Karpas-422 (cell line): ENCODE data around the gene C19orf25. TPM values are rescaled to one million over a fixed set of nuclear protein-coding genes. Genes with fewer than 3 reads are reported as not detected.

Source experiments
- DNase-seq: peaks from one replicate; pipeline ENCODE4 v3.0.0-alpha.2; 2015
- H2AFZ ChIP-seq: fragments of 200-600 bp; sonication (generic); 2 replicates; pipeline ENCODE4 v1.6.1; 2014; ENCODE audit warnings: antibody characterized with exemption, low read length, mixed read lengths
- H3K27ac ChIP-seq: fragments of 200-600 bp; sonication (generic); 2 replicates; pipeline ENCODE4 v1.5.1; 2014; ENCODE audit warnings: mild to moderate bottlenecking, low read length, moderate library complexity
- H3K27me3 ChIP-seq: fragments of 200-600 bp; sonication (generic); 2 replicates; pipeline ENCODE4 v1.6.1; 2014; ENCODE audit warnings: low read length, mixed read lengths
- H3K36me3 ChIP-seq: fragments of 200-600 bp; sonication (generic); 2 replicates; pipeline ENCODE4 v1.6.1; 2014; ENCODE audit warnings: low read length, mixed read lengths; ENCODE audit not compliant: insufficient read depth
- H3K4me1 ChIP-seq: fragments of 200-600 bp; sonication (generic); 2 replicates; pipeline ENCODE4 v1.6.1; 2014; ENCODE audit warnings: mild to moderate bottlenecking, low read length, mixed read lengths
- H3K4me2 ChIP-seq: fragments of 200-600 bp; sonication (generic); 2 replicates; pipeline ENCODE4 v1.6.1; 2014; ENCODE audit warnings: low read length, low read depth, mild to moderate bottlenecking; ENCODE audit not compliant: poor library complexity, severe bottlenecking
- H3K4me3 ChIP-seq: fragments of 200-600 bp; sonication (generic); 2 replicates; pipeline ENCODE4 v1.5.1; 2014; ENCODE audit warnings: mild to moderate bottlenecking, antibody characterized with exemption, low read length, mixed read lengths
- H3K79me2 ChIP-seq: fragments of 200-600 bp; sonication (generic); 2 replicates; pipeline ENCODE4 v1.6.1; 2014; ENCODE audit warnings: mild to moderate bottlenecking, low read length, mixed read lengths
- H3K9ac ChIP-seq: fragments of 200-600 bp; sonication (generic); 2 replicates; pipeline ENCODE4 v1.6.0; 2014; ENCODE audit warnings: low read length
- H3K9me2 ChIP-seq: fragments of 200-600 bp; sonication (generic), shearing (Covaris generic); replicated peaks from 2 replicates; pipeline ENCODE4 v1.6.0; 2014; ENCODE audit warnings: mild to moderate bottlenecking, low read length, moderate library complexity; ENCODE audit not compliant: insufficient read depth
- H3K9me3 ChIP-seq: fragments of 300-700, 200-600 bp; sonication (generic); 2 replicates; pipeline ENCODE4 v1.6.1; 2014; ENCODE audit warnings: low read length, mixed read lengths
- H4K20me1 ChIP-seq: fragments of 200-600 bp; sonication (generic); 2 replicates; pipeline ENCODE4 v1.6.1; 2014; ENCODE audit warnings: mild to moderate bottlenecking, antibody characterized with exemption, low read length, low read depth; ENCODE audit not compliant: insufficient read depth
- total RNA-seq: library from RNA; depleted of rRNA; stranded (reverse); fragments of >200 nt; shearing (Covaris generic); gene quantifications from 2 replicates; pipeline ENCODE4 v1.2.3, GENCODE V29; 2014; ENCODE audit warnings: low replicate concordance

Gene C19orf25
- total RNA-seq, 1 experiment from 2014 or later, result 26.4 TPM

DNA sequence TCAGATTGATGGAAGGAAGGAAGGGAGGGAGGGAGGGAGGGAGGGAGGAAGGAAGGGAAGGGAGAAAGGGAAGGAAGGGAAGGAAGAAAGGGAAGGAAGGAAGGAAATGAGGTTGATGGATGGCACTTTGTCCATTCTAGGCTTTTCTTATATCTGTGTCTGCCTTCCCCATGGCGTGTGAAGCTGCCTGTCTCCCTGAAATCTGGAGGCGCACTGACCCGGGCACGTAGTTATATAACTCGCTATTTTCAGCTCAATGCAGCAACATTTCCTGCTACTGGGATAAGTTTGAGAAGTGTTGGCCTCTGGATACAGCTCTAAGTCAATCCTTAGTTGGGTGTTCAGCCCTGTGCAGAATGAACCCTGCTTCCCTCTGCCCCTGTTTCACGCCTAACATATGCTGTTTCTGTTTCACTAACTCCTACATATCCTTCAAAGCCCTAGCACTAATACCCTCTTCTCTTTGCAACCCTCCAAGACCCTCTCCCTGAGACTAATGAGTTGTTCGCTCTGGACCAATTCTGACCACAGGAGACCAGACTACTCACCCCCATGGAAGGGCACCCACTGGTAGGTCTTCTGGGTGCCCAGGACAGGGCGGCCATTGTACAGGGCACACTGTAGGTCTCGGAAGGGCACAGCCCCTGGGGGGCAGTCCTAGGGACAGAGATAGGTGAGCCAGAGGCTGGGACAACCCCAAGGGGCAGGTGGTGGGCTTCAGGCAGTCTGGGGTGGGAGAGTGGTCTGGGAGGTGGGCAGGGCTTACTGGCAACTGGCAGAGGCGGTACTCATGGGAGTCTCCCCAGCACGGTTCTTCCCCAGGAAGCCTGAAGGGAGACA, 30.8 kb upstream of the C19orf25 start:
- Histone ChIP-seq H4K20me1 (no peaks in the 10 kb centered on the region), H2AFZ (no peak overlapping the region), H3K4me2 (no peak overlapping the region), H3K27me3 (no peaks in the 10 kb centered on the region), H3K9me2 (no peaks in the 10 kb centered on the region), H3K27ac (no peak overlapping the region), H3K4me1 (0 out of 2 replicates have a peak, but pooled peaks cover 2% of the 10 kb centered on the region), H3K4me3 (no peak overlapping the region), H3K36me3 (no peaks in the 10 kb centered on the region), H3K9ac (no peak overlapping the region), H3K9me3 (no peaks in the 10 kb centered on the region), H3K79me2 (no peaks in the 10 kb centered on the region)
- no peak for DNase-seq

DNA sequence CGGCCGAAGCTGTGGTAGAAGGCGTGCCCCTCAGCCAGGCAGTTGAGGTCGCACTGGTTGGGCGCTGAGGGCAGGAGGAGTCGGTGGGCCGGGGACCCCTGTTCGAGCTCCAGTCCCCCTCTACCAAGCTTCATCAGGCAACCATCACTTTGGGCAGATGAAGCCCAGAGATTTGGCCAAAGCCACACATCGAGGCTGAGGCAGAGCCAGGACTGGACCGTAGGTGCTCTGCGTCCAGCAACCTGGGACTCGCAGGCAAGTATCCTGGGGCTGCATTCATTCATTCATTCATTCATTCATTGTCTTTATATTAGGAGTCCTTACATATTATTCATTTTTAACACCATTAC, 29.5 kb upstream of the C19orf25 start:
- Histone ChIP-seq H3K27me3 (no peaks in the 10 kb centered on the region), H3K4me2 (no peak overlapping the region), H2AFZ (no peak overlapping the region), H3K36me3 (no peaks in the 10 kb centered on the region), H3K4me3 (no peak overlapping the region), H4K20me1 (no peaks in the 10 kb centered on the region), H3K9me2 (no peaks in the 10 kb centered on the region), H3K9ac (no peak overlapping the region), H3K9me3 (no peaks in the 10 kb centered on the region), H3K4me1 (peaks cover 6% of the 10 kb centered on the region), H3K79me2 (no peaks in the 10 kb centered on the region), H3K27ac (no peak overlapping the region)
- DNase-seq, result no peak

DNA sequence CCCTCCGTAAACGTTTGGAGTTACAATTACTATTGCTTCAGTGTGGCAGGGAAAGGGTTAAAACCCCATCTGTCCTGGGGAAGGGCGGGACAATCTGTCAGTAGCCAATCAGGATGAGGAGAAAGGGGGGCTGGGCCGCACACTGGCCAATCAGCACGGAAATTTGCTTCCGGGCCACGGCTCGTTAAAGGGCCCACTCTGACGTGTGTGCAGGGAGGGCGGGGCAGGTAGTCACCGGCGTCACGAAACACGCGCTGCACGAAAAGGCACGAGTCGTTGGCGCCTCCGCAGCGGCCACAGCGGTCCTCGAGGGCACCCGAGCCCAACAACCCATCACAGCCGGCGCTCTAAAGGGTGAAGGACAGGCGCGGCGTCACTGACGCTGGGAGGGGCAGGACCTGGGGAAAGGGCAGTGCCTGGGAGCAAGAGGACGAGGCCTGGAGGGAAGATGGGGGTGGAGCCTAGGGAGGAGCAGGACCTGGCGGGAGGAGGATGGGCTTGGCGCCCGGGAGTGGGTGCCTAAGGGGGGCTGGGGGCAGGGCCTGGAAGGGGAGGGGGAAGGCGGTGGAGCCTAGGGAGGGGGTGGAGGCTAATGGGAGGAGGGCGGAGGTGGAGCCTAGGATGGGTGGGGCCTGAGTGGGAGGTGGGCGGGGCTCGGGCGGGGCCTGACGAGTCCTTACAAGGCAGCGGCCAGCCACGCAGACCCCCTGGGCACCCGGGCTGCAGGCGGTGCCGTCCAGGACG, 28.9 kb upstream of the C19orf25 start:
- Histone ChIP-seq H3K27ac (no peak overlapping the region), H4K20me1 (no peaks in the 10 kb centered on the region), H3K27me3 (no peaks in the 10 kb centered on the region), H3K4me3 (no peak overlapping the region), H2AFZ (no peak overlapping the region), H3K4me1 (peaks cover 9% of the 10 kb centered on the region), H3K9me3 (no peaks in the 10 kb centered on the region), H3K79me2 (no peaks in the 10 kb centered on the region), H3K9me2 (no peaks in the 10 kb centered on the region), H3K9ac (no peak overlapping the region), H3K4me2 (no peak overlapping the region), H3K36me3 (no peaks in the 10 kb centered on the region)
- DNase-seq, result peak; percentile 96

DNA sequence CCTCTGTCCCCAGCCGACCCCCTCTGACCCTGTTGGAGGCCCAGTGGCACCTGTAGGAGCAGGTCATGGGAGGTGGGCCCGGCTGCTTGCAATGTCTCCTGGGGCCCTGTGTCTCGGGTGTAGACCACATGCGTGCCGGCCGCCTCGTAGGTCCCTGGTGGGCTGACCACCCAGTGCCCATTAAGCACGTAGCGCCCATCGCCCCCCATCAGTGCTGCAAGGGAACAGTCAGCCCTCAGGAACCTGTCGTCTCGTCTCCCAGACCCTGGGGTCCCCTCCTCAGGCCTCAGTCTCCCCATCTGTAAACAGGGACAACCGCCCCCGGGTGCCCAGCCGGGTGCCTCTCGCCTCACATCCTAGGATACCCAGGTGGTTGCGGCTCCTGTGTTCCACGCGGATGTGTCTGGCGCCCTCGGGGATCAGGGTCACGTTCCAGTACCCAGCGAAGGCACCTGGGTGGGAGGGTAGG, 28.2 kb upstream of the C19orf25 start:
- Histone ChIP-seq H3K9me3 (no peaks in the 10 kb centered on the region), H3K27ac (no peak overlapping the region), H3K9me2 (no peaks in the 10 kb centered on the region), H3K79me2 (no peaks in the 10 kb centered on the region), H3K27me3 (no peaks in the 10 kb centered on the region), H4K20me1 (no peaks in the 10 kb centered on the region), H3K9ac (no peak overlapping the region), H2AFZ (no peak overlapping the region), H3K4me1 (peaks cover 7% of the 10 kb centered on the region), H3K4me3 (no peak overlapping the region), H3K36me3 (no peaks in the 10 kb centered on the region), H3K4me2 (no peak overlapping the region)
- DNase-seq, result no peak

DNA sequence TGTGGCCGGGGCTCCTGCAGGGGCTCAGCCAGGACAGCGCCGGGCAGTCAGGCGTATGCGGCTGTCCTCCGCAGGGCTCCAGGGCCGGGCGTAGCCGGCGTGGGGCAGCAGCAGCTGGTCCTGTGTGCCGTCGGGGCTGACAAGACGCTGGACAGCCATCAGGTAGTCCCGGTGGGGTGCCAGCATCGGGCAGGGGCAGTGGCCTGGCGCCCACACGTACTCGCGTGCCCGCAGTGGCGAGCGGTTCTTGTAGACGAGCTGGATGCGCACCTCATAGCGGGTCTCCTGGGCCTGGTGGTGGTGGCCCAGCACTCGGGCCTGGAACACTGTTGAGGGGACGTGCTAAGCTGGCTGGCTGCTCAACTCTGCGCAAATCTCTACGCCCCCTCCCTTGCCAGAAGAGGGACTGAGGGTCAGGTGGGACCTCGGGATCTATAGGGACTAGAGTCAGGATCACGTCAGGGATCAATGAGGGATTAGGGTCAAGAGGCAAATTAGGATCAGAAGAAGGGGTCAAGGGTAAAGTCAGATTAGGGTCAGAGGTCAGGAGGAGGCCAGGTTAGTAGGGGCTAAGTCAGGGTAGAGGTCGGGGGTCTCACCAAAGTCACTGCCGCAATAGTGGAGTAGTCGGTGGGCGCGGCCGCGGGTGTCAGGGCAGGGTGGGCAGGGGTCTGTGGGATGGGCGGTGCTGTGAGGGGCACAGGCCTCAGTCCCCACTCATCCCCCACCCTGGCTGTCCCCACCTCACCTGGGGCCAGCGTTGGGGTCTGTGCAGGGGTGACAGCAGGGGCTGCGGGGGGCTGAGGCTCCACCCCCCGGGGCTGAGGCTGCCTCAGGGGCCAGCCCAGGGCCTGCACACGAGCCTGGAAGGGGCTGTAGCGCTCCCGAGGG, 27.2 kb upstream of the C19orf25 start:
- no peak overlapping the region for H2AFZ ChIP-seq
- H4K20me1 ChIP-seq, result no peaks in the 10 kb centered on the region
- no peaks in the 10 kb centered on the region for H3K9me3 ChIP-seq
- no peak overlapping the region for H3K9ac ChIP-seq
- H3K27ac ChIP-seq, result no peak overlapping the region
- no peaks in the 10 kb centered on the region for H3K79me2 ChIP-seq
- no peaks in the 10 kb centered on the region for H3K27me3 ChIP-seq
- no peak overlapping the region for H3K4me2 ChIP-seq
- DNase-seq, result no peak
- H3K4me3 ChIP-seq, result no peak overlapping the region
- H3K4me1 ChIP-seq, result peaks cover 7% of the 10 kb centered on the region
- H3K9me2 ChIP-seq, result no peaks in the 10 kb centered on the region
- no peaks in the 10 kb centered on the region for H3K36me3 ChIP-seq

DNA sequence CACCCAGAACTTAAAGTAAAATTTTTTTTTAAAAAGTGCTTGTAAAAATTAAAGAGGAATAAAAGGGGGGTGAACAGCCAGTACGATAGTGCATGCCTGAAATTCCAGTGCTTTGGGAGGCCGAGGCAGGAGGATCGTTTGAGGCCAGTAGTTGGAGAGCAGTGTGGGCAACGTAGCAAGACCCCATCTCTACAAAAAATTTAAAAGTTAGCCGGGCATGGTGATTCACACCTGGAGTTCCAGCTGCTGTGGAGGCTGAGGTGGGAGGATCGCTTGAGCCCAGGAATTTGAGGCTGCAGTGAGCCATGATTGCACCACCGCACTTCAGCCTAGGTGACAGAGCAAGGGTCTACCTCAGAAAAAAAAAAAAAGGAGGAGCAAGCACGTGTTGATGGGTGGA, 26.0 kb upstream of the C19orf25 start:
- Histone ChIP-seq H3K4me2 (no peak overlapping the region), H3K27ac (no peak overlapping the region), H3K9me3 (no peaks in the 10 kb centered on the region), H3K27me3 (no peaks in the 10 kb centered on the region), H3K9me2 (no peaks in the 10 kb centered on the region), H3K9ac (no peak overlapping the region), H3K4me1 (peaks cover 7% of the 10 kb centered on the region), H2AFZ (no peak overlapping the region), H3K4me3 (no peak overlapping the region), H3K79me2 (no peaks in the 10 kb centered on the region), H3K36me3 (no peaks in the 10 kb centered on the region), H4K20me1 (no peaks in the 10 kb centered on the region)
- no peak for DNase-seq

DNA sequence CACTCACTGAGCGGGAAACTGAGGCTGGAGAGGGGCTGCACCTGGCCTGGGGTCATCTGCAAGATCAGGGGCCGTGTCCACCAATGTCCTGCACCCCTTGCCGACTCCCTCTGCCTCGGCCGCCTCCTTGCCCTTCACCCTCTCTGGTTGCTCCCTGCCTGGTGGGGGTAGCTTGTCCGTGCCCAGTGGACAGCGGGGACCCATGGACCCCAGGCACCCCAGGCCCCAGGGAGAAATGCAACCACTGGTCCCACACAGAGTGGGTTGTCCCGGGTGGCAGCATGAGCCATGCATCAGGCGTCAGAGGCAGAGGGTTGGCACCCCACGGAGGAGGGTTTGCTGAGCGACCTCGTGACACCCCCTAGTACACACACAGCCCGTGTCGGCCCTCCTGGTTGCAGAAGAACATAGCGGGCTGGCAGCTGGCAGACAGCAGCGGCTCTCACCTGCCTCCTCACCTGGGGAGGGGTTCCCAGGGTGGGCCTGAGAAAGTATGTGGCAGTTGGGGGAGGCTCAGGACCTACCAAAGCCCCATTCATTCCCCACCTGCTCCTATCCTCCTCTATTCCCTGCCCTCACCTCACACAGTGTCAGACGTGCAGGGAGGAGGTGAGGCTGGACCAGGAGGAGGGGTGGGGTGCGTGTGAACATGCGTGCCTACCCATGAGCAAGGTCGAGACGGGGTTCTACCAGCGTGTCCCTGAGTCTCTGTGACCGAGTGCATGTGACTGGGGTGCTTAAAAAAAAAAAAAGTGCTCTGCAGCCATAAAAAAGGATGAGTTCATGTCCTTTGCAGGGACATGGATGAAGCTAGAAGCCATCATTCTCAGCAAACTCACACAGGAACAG, 25.1 kb upstream of the C19orf25 start:
- Histone ChIP-seq H3K4me2 (no peak overlapping the region), H3K4me3 (no peak overlapping the region), H3K27ac (no peak overlapping the region), H3K9ac (0 out of 2 replicates have a peak overlapping the region, but pooled peaks have one; percentile 27), H3K36me3 (no peaks in the 10 kb centered on the region), H3K9me3 (no peaks in the 10 kb centered on the region), H3K4me1 (peaks cover 7% of the 10 kb centered on the region), H3K9me2 (no peaks in the 10 kb centered on the region), H4K20me1 (no peaks in the 10 kb centered on the region), H2AFZ (no peak overlapping the region), H3K79me2 (no peaks in the 10 kb centered on the region), H3K27me3 (no peaks in the 10 kb centered on the region)
- DNase-seq, result no peak
